HG03442 (cell line): ENCODE data around the gene RDH11.
"Not testable (repeated sequence)": the region's sequence is repeated elsewhere in the genome, so short reads cannot be mapped to it uniquely, and the experiment has no call there.

Experiments used
- ATAC-seq: cut with Tn5 transposase; IDR thresholded peaks from one replicate; pipeline ENCODE4 v1.9.1; 2021; ENCODE audit warnings: mild to moderate bottlenecking, moderate library complexity; ENCODE audit not compliant: unreplicated experiment

The RDH11 gene

DNA sequence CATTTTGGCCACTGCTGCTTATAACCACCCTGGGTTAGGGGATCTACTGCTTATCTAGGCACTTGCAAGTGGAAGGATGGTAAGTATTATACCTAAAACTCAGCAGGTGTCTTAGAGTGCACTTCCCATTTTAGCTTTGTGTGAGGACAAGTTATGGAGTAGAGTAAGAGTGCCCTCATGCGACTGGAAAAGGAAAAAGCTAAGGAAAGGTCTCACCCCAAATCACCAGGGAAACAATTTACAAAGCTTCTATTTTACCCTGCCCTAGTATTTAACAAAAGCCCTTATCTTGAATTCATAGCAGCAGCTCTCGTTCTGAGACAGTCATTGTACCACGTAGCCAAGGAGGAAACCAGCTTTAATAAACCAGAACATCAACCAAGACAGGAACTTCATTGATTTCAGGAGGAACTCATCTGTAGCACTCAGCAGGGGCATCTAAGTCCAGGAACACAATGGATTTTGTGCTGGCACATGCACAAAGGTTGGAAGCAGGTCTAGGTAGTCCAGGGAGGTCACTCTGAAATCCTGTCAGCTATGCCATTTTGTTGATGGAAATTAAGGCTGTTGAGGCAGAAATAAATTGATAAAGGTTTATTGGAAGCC lies 9.0 kb upstream of the RDH11 start:
- ATAC-seq = no peak

DNA sequence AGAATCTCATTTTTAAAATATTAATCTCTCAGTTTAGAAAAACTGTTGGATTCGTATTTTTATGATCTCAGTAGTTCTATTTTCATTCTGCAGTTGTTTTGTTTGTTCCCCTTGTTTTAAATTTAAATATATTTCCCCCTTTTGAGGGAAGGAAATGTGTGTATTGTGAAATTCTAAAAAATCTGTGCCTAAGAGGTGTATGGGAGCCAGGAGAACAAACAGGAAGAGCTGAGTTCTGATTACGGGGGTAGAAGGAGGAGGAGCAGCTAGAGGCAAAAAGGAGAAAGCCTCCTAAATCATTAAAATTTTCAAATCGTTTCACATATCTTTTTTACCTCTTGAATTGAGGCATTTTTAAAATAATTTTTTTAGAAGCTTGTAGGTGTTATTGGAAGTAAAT lies 8.4 kb upstream of the RDH11 start:
- ATAC-seq = no peak

DNA sequence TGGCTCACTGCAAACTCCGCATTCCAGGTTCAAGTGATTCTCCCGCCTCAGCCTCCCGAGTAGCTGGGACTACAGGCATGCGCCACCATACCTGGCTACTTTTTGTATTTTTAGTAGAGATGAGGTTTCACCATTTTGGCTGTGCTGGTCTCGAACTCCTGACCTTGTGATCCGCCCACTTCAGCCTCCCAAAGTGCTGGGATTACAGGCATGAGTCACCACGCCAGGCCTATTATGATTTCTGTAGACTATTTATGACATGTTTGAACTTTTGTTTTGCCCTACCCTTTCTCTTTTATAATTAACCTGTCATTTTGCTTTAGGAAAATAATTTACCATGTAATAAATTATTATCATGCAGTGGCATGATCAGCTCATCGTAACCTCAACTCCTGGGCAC lies 5.9 kb upstream of the RDH11 start, which contains the start of gene RDH12:
RDH12 (plus strand) TSS at position 395 of the 400 bp plus-strand sequence. CDS start 20,757 bp downstream, outside the sequence.
- not testable (repeated sequence) for ATAC-seq

DNA sequence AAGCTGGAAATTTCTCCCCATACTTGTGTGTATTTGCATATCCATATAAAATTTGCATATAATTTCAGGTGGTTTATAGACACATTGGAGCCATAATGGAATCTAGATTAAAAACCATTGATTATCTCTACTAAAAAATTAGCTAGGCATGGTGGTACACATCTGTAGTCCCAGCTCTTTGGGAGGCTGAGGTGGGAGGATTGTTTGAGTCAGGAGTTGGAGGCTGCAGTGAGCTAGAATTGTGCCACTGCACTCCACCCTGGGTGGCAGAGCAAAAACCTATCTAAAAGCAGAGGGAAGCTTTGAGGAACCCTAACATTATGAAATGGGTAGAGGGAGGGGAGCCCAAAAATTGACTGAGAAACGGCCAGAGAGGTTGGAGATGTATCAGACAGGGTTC lies 2.6 kb upstream of the RDH11 start:
- no peak for ATAC-seq

DNA sequence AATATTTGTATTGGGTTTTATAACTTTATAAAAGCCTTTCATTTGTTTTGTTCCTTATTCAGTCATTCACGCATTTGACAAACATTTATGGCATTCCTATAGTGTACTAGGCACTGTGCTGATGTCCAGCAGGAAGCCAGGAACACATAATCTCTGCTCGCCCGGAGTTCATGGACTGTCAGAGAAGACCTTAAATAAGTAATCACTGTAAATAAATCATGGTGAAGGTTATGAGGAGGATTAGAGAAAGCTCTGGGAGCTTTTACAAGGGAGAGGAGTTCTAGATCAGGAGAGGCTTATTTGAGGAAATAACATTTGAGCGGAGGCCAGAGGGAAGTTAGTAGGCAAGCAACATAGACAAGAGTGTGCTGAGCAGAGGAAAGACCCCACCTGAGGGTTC lies 1.4 kb upstream of the RDH11 start:
- ATAC-seq = no peak

GRCh38 chr14:67694791-67695393 lies 672 bp downstream of the RDH11 start:
- ATAC-seq = peak; percentile 90

- no peak for ATAC-seq
Observed at GRCh38 chr14:67690011-67690410, 5.6 kb downstream of the RDH11 start.

GRCh38 chr14:67683842-67684241 lies 11.7 kb downstream of the RDH11 start:
- ATAC-seq = no peak

GRCh38 chr14:67680941-67681340 lies 14.6 kb downstream of the RDH11 start:
- ATAC-seq = no peak

DNA sequence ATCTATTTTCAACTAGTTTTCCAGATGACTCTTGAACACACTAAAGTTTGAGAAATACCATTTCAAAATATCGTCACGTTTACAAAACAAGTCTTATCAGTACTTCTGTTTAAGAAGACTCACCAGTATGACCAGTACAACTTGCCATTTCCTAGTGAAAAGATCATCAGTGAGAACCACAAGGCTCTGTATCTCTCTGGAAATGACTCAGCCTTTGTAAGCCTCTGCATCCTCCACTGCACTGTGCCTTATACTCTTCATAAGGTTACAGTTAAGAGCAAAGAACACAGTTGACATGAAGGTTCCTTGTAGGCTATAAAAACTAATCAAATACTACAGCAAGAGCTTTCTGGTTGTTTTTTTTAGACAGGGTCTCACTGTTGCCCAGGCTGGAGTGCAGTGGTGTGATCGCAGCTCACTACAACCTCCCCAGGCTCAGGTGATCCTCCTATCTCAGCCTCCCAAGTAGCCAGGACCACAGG lies 15.4 kb downstream of the RDH11 start:
- peak; percentile 95 for ATAC-seq

GRCh38 chr14:67679006-67679405 lies 16.6 kb downstream of the RDH11 start:
- ATAC-seq = no peak

DNA sequence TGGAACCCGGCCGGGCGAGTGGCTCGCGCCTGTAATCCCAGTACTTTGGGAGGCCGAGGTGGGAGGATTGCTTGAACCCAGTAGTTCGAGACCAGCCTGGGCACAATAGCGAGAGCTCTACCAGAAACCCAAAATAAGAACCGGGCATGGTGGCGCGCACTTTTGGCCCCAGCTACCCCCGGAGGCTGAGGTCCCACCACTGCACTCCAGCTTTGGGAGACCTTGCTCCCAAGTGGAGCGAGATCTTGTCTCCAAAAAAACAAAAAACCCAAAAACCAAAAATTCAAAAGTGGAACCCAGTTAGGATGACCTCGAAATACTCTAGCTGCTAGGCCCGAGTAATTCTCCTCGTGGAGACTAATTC lies 20.4 kb downstream of the RDH11 start:
- no peak for ATAC-seq

DNA sequence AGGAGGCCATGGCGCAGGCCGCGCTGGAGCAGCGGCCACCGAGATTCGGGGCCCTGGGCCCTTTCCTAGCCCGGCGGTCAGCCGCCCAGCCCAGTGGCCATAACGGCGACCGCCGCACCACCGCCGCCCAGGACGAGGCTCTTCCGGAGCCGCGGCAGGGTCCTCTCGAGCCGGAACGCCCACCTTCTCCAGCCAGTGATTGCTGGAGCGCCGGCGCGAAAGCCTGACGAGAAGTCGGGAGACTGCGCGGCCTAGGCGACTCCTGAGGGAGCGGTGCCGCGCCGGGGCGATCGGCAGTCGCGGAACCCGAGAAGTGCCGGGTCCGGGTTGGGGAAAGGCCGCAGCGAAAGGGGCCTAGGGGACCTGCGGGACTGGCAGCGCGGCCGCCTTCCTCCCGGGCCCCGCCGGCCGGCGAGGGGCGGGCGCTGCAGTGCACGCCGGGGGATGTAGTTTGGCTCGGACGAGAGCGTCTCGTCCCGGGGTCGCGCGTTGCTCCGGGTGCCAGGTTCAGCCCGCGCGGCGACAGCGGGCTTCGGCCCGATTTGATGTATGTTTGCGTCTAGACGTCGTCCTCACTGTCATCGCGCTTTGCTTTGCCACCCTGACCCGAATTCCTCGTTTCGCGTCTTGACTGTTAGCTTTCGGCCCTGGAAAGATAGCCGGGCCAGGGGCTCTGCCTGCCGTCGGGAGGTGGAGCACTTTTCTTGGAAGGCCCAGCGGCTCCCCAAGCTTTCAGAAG lies 20.9 kb downstream of the RDH11 start, which contains the start of gene VTI1B:
VTI1B (minus strand) TSS at position 153 of the 739 bp plus-strand sequence; CDS start at position 10, 143 bp downstream.
- ATAC-seq = peak; percentile 83

- peak; percentile 42 for ATAC-seq
Observed at GRCh38 chr14:67674139-67674479, 21.5 kb downstream of the RDH11 start.

GRCh38 chr14:67673451-67673850 lies 22.1 kb downstream of the RDH11 start:
- no peak for ATAC-seq

DNA sequence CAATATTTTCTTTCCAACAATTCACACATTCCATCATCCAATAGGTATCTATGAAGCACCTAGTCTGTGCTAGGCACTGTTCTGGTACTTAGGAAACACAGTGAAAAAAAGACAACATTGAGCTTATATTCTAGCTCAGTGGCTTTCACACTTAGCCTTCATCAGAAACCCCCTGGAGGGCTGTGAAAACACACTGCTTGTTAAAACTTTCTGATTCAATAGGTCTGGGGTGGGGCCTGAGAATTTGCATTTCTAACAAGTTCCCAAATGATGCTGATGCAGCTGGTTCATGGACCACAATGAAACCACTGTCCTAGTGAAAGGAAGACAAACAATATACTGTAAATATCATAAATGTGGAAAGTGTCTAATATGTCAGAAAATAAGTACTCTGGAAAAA lies 27.0 kb downstream of the RDH11 start:
- no peak for ATAC-seq

DNA sequence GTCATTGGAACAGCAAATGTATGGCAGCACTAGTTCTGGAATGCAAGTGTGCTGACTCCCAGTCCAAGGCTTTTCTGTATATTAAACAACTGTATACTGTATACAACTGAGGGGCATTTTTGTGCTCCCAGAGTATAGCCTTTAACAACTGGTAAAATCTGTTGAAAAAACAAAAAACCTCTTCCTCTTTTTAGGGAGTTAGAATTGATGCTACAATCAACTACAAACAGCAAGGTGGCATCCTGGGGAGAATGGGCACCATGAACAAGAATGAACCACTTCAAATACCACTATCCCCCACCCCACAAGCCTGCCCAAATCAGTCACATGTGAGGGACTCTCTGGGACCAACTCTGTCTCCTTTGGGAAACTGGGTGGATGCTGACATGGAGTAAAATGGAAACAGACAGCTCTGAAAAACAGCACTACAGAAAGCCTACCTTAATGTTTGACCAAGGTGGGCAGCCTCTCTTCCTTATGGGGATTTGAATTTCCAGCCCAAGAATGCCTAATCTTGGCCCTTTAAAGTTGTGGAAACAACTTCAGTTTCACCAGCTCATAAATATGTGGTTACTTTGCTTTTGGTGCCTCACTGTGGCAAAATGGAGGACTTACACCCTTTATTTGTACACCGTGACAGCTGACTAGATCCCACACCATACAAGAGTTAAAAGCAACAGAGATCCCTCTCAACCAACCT lies 28.7 kb downstream of the RDH11 start:
- peak; percentile 53 for ATAC-seq

DNA sequence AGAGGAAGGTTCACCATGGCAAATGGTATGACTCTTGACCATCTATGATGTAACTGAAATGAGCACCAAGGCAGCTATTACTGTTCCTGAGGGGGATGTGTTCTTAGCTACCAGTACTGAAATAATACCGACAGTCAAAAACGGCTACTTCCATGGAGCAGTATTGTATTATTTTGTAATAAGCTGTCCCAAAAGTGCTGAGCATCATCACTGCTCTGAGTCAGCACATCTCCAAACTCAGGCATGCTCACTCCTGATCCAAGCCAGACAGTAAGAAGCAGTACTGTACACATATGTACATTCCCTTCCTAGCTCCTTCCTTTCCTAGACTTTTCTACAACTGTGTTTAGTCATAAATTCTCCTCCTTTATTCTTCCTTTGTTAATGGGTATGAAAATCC lies 29.7 kb downstream of the RDH11 start:
- no peak for ATAC-seq

- no peak for ATAC-seq
Observed at GRCh38 chr14:67663633-67664032, 31.9 kb downstream of the RDH11 start.

DNA sequence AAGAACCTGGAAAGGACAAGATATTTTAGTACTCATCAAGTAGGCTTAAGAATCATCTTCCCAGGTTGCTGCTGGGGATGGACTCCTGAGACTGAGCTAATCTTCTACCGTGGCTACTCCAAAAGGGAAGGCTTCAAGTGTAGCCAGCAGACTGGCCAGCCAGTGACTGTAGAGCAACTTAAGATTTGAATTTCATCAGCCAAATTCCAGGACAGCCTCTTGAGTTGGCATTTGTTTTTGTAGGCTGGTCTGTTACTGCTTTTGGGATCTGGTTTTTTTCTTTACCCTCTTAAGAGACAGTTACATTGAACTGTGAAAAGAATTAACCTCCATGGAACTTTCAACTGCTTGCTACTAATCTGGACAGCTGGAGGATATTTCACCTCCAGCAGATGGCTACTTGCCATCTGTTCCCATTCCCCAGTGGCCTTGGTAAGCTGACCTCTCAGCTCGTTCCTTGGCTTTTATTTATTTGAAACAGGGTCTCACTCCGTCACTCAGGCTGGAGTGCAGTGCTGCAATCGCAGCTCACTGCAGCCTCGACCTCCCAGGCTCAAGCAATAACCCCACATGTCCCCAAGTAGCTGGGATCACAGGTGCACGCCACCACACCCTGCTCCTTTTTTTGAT lies 41.8 kb downstream of the RDH11 start:
- ATAC-seq = no peak

GRCh38 chr14:67652189-67652588 lies 43.4 kb downstream of the RDH11 start:
- no peak for ATAC-seq
